Gastroesophageal sphincter (tissue), 3 donors: ENCODE measurements around the gene KRTDAP.

Source experiments
- CTCF ChIP-seq, 4 experiments: fragments of 200-600 bp in 2 of 4; fragments of 450-650 bp in 2 of 4; sonication (generic) in 1 of 4; IDR thresholded peaks; one replicate each; pipeline ENCODE4 v1.5.1; 2017 to 2019; ENCODE audit warnings: antibody characterized with exemption in 4 of 4, mild to moderate bottlenecking in 2 of 4, moderate library complexity in 2 of 4
- EP300 ChIP-seq: sonication (generic); formaldehyde crosslinking; IDR thresholded peaks from one replicate; pipeline ENCODE4 v1.6.1; 2017; ENCODE audit warnings: antibody characterized with exemption, mild to moderate bottlenecking
- POLR2A ChIP-seq, 2 donors: fragments of 450-650 bp; IDR thresholded peaks; one replicate each; pipeline ENCODE4 v1.6.1; 2017; ENCODE audit warnings: antibody characterized with exemption in 2 of 2, mild to moderate bottlenecking in 2 of 2, moderate library complexity in 1 of 2
- POLR2AphosphoS5 ChIP-seq: sonication (generic); formaldehyde crosslinking; IDR thresholded peaks from one replicate; pipeline ENCODE4 v1.6.1; 2017; ENCODE audit warnings: antibody characterized with exemption

DNA sequence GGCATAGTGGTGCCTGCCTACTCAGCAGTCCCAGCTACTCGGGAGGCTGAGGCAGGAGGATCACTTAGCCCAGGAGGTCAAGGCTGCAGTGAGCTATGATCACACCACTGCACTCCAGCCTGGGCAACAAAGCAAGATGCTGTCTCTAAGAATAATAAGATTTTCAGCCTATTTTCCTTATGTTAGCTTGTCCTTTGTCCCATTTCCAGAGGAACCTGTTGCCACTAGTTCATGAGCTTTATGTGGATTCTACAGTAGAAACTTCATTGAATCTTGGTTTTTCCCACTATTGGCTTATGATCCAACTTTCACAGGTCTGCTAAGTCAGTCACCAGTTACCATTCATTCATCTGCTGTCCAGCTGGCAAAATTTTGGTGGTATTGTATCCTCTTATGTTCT, 24.0 kb downstream of the KRTDAP start:
- TF ChIP-seq CTCF (IDR thresholded peaks at IDR 0.05) (no peak), POLR2AphosphoS5 (no peak), POLR2A (IDR thresholded peaks at IDR 0.05) (no peak), EP300 (no peak)
